Endothelial cell of umbilical vein (primary cell): ENCODE data around the gene LRRD1. TPM values are rescaled to one million over a fixed set of nuclear protein-coding genes. Genes with fewer than 3 reads are reported as not detected.

ENCODE experiments used
- BruUV-seq: library from RNA; stranded (reverse); fragments of 400-500 nt; replicated peaks from 2 replicates; lab custom pipeline; 2021; lab: Mats Ljungman, UMichigan
- CTCF ChIA-PET: fragments of 300-600, 350-600 bp; sonication (Branson Sonifier 250); formaldehyde crosslinking; loops from one replicate; lab custom pipeline; 2021; ENCODE audit warnings: antibody characterized with exemption, inconsistent platforms; lab: Charles Lee
- POLR2A ChIA-PET: fragments of 300-600, 350-600 bp; sonication (Branson Sonifier 250); formaldehyde crosslinking; loops from one replicate; lab custom pipeline; 2021; ENCODE audit warnings: antibody characterized with exemption, inconsistent platforms; lab: Charles Lee
- DNase-seq: peaks from one replicate; pipeline ENCODE4 v3.0.0-alpha.2; 2011; ENCODE audit warnings: low read depth, low spot score
- FAIRE-seq: peaks from 2 replicates; lab custom pipeline; 2011; peaks lifted over from hg19 to GRCh38; lab: Jason Lieb, UNC
- H2AFZ ChIP-seq: 2 replicates; pipeline ENCODE4 v1.6.0; 2012; ENCODE audit warnings: low read depth, low read length, control low read depth, inconsistent platforms
- H3K27ac ChIP-seq: 2 replicates; pipeline ENCODE4 v1.5.1; 2011; ENCODE audit warnings: low read depth, mild to moderate bottlenecking, control low read depth, low read length, moderate library complexity; ENCODE audit not compliant: insufficient read depth
- H3K27me3 ChIP-seq, 2 experiments: 2 replicates each; pipeline versions ENCODE4 v1.6.0 to v1.6.1; 2011; ENCODE audit warnings: low read length in 2 of 2, mixed read lengths in 1 of 2; ENCODE audit not compliant: control insufficient read depth in 2 of 2, insufficient read depth in 2 of 2
- H3K36me3 ChIP-seq, 2 experiments: 2 replicates in 1 of 2; 3 replicates in 1 of 2; pipeline ENCODE4 v1.5.1; 2011; ENCODE audit warnings: low read length in 2 of 2, mild to moderate bottlenecking in 1 of 2, moderate library complexity in 1 of 2; ENCODE audit not compliant: control insufficient read depth in 2 of 2, insufficient read depth in 2 of 2; ENCODE audit errors: extremely low read depth in 1 of 2
- H3K4me1 ChIP-seq: 3 replicates; pipeline ENCODE4 v1.5.1; 2011; ENCODE audit warnings: mild to moderate bottlenecking, low read length; ENCODE audit not compliant: control insufficient read depth, insufficient read depth; ENCODE audit errors: extremely low read depth
- H3K4me2 ChIP-seq: 2 replicates; pipeline ENCODE4 v1.6.1; 2011; ENCODE audit warnings: low read length, control low read depth, mixed read lengths; ENCODE audit not compliant: insufficient read depth
- H3K4me3 ChIP-seq, 3 experiments: fragments of 200-600 bp in 1 of 3; sonication (generic), shearing (Covaris generic) in 1 of 3; replicated peaks in 1 of 3; 2 replicates each; pipeline ENCODE4 v1.5.1; 2011 to 2016; ENCODE audit warnings: control low read depth in 3 of 3, low read length in 3 of 3, mild to moderate bottlenecking in 2 of 3, inconsistent platforms in 1 of 3, low read depth in 1 of 3, moderate library complexity in 1 of 3; ENCODE audit not compliant: insufficient read depth in 1 of 3
- H3K79me2 ChIP-seq: 2 replicates; pipeline ENCODE4 v1.6.0; 2012; ENCODE audit warnings: low read length, inconsistent platforms; ENCODE audit not compliant: control insufficient read depth, insufficient read depth
- H3K9ac ChIP-seq: replicated peaks from 2 replicates; pipeline ENCODE3; 2011; ENCODE audit warnings: low read length, control low read depth; ENCODE audit not compliant: insufficient read depth; ENCODE audit errors: extremely low read depth
- H3K9me1 ChIP-seq: replicated peaks from 3 replicates; pipeline ENCODE4 v1.6.0; 2011; ENCODE audit warnings: mild to moderate bottlenecking, low read length; ENCODE audit not compliant: control insufficient read depth, insufficient read depth; ENCODE audit errors: extremely low read depth
- H3K9me3 ChIP-seq: replicated peaks from 2 replicates; pipeline ENCODE4 v1.5.1; 2012; ENCODE audit warnings: low read length, inconsistent platforms; ENCODE audit not compliant: control insufficient read depth, insufficient read depth
- H4K20me1 ChIP-seq: replicated peaks from 2 replicates; pipeline ENCODE3; 2011; ENCODE audit warnings: mild to moderate bottlenecking, low read length; ENCODE audit not compliant: control insufficient read depth, insufficient read depth; ENCODE audit errors: extremely low read depth
- EZH2 ChIP-seq: IDR thresholded peaks from 2 replicates; pipeline ENCODE4 v1.6.1; 2012; ENCODE audit warnings: borderline replicate concordance, low read depth, mild to moderate bottlenecking, moderate library complexity, low read length, inconsistent platforms; ENCODE audit not compliant: severe bottlenecking
- FOS ChIP-seq: IDR thresholded peaks from 2 replicates; pipeline ENCODE4 v1.6.1; 2011; ENCODE audit warnings: mild to moderate bottlenecking, low read length, moderate library complexity, borderline replicate concordance; ENCODE audit not compliant: insufficient read depth
- GATA2 ChIP-seq: IDR thresholded peaks from 2 replicates; pipeline ENCODE4 v1.7.0; 2011; ENCODE audit warnings: low read depth, mild to moderate bottlenecking, moderate library complexity, mixed read lengths, low read length; ENCODE audit not compliant: insufficient read length, insufficient read depth
- POLR2A ChIP-seq: IDR thresholded peaks from 2 replicates; pipeline ENCODE4 v1.6.1; 2012; ENCODE audit warnings: low read depth, mild to moderate bottlenecking, control low read depth, low read length
- POLR2AphosphoS5 ChIP-seq: IDR thresholded peaks from 2 replicates; pipeline ENCODE4 v1.6.1; 2012; ENCODE audit warnings: low read depth, mild to moderate bottlenecking, control low read depth, low read length, moderate library complexity; ENCODE audit not compliant: insufficient read depth
- dilution Hi-C: fragments of 300-500 bp; cut with MboI; formaldehyde crosslinking; loops from one replicate; pipeline ENCODE4 v1.15.0; 2019; ENCODE audit warnings: low sequenced_read_pairs; ENCODE audit not compliant: extremely low pct_ligation_motif_present
- intact Hi-C: fragments of 100-400 bp; cut with micrococcal nuclease; formaldehyde crosslinking; loops from one replicate; pipeline ENCODE4 v1.10.0; 2022
- microRNA-seq: library from miRNA; unstranded; fragments of <30 nt; microRNA quantifications from one replicate; pipeline ENCODE4 v1.2.0, GENCODE V29; 2021; ENCODE audit warnings: borderline number of aligned reads, borderline replicate concordance
- polyA plus RNA-seq, 4 experiments: library from polyadenylated mRNA; depleted of rRNA in 3 of 4; stranded (reverse) in 3 of 4; unstranded in 1 of 4; fragments of >200 nt; gene quantifications; 2 replicates each; pipeline versions ENCODE4 v1.2.1 to v1.2.3, GENCODE V29; 2011 to 2012; ENCODE audit warnings: missing spikeins in 1 of 4
- small RNA-seq: library from RNA; depleted of rRNA; stranded (forward); fragments of <200 nt; gene quantifications from one replicate; pipeline ENCODE3, GENCODE V24; 2012; ENCODE audit warnings: low replicate concordance, low read depth; ENCODE audit not compliant: insufficient read depth, insufficient read length
- total RNA-seq: library from RNA; stranded (reverse); gene quantifications from 2 replicates; pipeline ENCODE4 v1.2.3, GENCODE V29; 2021
- TF ChIP-seq, protein P1 (sequence below), 2 donors: IDR thresholded peaks; 1 replicate in 1 of 2; 2 replicates in 1 of 2; pipeline ENCODE4 v1.5.1; 2011; ENCODE audit warnings: low read length in 2 of 2, mild to moderate bottlenecking in 2 of 2, moderate library complexity in 2 of 2, control low read depth in 1 of 2, inconsistent platforms in 1 of 2, low read depth in 1 of 2; ENCODE audit not compliant: insufficient read depth in 1 of 2; ENCODE audit errors: extremely low read depth in 1 of 2
- TF ChIP-seq, protein P2 (sequence below): IDR thresholded peaks from 2 replicates; pipeline ENCODE4 v1.6.1; 2011; ENCODE audit not compliant: insufficient read depth, insufficient read length

Gene LRRD1
- total and polyA plus RNA-seq, 2 donors (not counting 3 experiments of a cell fraction or from before 2014, with no cell fraction given): 0.03 to 0.46 TPM

DNA sequence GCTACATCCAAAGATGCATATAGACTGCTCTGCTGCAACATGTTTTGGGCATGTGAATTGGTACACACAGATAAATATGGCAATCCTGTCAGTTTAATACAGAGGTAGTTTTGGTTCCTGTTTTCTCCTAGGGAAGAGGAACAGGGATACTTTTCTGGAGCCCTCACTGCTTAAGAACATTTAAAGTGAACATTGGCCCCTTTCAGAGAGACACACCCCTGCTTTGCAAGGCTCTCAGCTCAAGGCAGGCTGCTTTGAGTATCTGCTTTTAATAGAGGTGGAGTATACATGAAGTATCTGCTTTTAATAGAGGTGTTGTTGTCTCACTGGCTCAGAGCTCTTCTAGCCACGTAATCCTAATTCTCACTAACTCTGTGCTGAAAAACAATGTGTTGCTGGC, 83.6 kb downstream of the LRRD1 start:
- Histone ChIP-seq H3K9ac (no peak overlapping the region), H3K9me1 (no peaks in the 10 kb centered on the region), H3K4me1 (no peaks in the 10 kb centered on the region), H3K4me2 (no peak overlapping the region), H3K27ac (no peak overlapping the region), H4K20me1 (no peaks in the 10 kb centered on the region), H3K4me3 (no peak overlapping the region), H2AFZ (no peak overlapping the region), H3K27me3 (no peaks in the 10 kb centered on the region), H3K36me3 (peaks cover 5 to 21% of the 10 kb centered on the region in 2 experiments), H3K9me3 (no peaks in the 10 kb centered on the region), H3K79me2 (no peaks in the 10 kb centered on the region)
- dilution Hi-C loops (no loop called here), intact Hi-C loops (no loop called here)
- CTCF ChIA-PET: no interaction called here
- TF ChIP-seq GATA2: no peak
- no peak for TF ChIP-seq FOS
- TF ChIP-seq, protein P1, sequence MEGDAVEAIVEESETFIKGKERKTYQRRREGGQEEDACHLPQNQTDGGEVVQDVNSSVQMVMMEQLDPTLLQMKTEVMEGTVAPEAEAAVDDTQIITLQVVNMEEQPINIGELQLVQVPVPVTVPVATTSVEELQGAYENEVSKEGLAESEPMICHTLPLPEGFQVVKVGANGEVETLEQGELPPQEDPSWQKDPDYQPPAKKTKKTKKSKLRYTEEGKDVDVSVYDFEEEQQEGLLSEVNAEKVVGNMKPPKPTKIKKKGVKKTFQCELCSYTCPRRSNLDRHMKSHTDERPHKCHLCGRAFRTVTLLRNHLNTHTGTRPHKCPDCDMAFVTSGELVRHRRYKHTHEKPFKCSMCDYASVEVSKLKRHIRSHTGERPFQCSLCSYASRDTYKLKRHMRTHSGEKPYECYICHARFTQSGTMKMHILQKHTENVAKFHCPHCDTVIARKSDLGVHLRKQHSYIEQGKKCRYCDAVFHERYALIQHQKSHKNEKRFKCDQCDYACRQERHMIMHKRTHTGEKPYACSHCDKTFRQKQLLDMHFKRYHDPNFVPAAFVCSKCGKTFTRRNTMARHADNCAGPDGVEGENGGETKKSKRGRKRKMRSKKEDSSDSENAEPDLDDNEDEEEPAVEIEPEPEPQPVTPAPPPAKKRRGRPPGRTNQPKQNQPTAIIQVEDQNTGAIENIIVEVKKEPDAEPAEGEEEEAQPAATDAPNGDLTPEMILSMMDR (IDR thresholded peaks at IDR 0.05; ENCODE audit: extremely low read depth in 1 of 2, insufficient read depth in 1 of 2, low read depth in 1 of 2, low read length in 2 of 2): no peak
- TF ChIP-seq POLR2A: no peak
- TF ChIP-seq, protein P2, sequence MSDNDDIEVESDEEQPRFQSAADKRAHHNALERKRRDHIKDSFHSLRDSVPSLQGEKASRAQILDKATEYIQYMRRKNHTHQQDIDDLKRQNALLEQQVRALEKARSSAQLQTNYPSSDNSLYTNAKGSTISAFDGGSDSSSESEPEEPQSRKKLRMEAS: no peak
- no peak for TF ChIP-seq EZH2
- no peak for TF ChIP-seq POLR2AphosphoS5
- FAIRE-seq: no peak
- POLR2A ChIA-PET: no interaction called here
- DNase-seq: no peak
- no TSS peak for BruUV-seq

Small RNA genes lying within 50 kb of the gene (microRNA-seq; reads per million reads assigned to microRNA genes)
- not detected for gene MIR1285-1

Small RNA genes lying within 50 kb of the gene (small RNA-seq; reads per million reads assigned to genes)
- gene MIR1285-1 (not detected), gene RF00019 (not detected)

Other genes with a start within 250 kb of the LRRD1 start
- 41.8 and 51.6 TPM in 2 replicates for gene AKAP9, start 238.3 kb downstream of the LRRD1 start, total RNA-seq
- gene AKAP9, start 238.3 kb downstream of the LRRD1 start, polyA plus RNA-seq: 8.3 and 9.5 TPM in 2 replicates
- gene CYP51A1, start 44.7 kb downstream of the LRRD1 start, total RNA-seq: 119 and 131 TPM in 2 replicates
- gene CYP51A1, start 44.7 kb downstream of the LRRD1 start, polyA plus RNA-seq: 9.7 and 16.5 TPM in 2 replicates
- gene KRIT1, start 66.8 kb upstream of the LRRD1 start, total RNA-seq: 32.9 and 43.7 TPM in 2 replicates
- gene KRIT1, start 66.8 kb upstream of the LRRD1 start, polyA plus RNA-seq: 13.6 and 22.8 TPM in 2 replicates
- gene ANKIB1, start 66.8 kb upstream of the LRRD1 start, total RNA-seq: 48.4 and 56.5 TPM in 2 replicates
- gene ANKIB1, start 66.8 kb upstream of the LRRD1 start, polyA plus RNA-seq: 16.9 and 17.0 TPM in 2 replicates